ENCODE measurements around the gene USP48. TPM values are rescaled to one million over a fixed set of nuclear protein-coding genes. Genes with fewer than 3 reads are reported as not detected.

USP48 gene
- total RNA-seq, 1 experiment from 2014 or later = 84.8 TPM

- Histone ChIP-seq H3K18ac (ENCODE audit: insufficient read length, low read depth, low read length) (no peak overlapping the region), H2BK20ac (ENCODE audit: low read depth, low read length, poor library complexity, severe bottlenecking) (no peak overlapping the region), H4K91ac (ENCODE audit: insufficient read length, low read depth, low read length) (no peak overlapping the region), H3K27me3 (ENCODE audit: insufficient read depth, low read length) (no peaks in the 10 kb centered on the region), H3K56ac (ENCODE audit: insufficient read length, low read depth, low read length) (no peak overlapping the region), H4K5ac (ENCODE audit: insufficient read length, low read depth, low read length) (no peak overlapping the region), H2AK5ac (ENCODE audit: insufficient read length, low read length) (no peak overlapping the region), H3K23me2 (ENCODE audit: insufficient read length, low read depth, low read length, poor library complexity, severe bottlenecking) (no peaks in the 10 kb centered on the region), H3T11ph (ENCODE audit: low read length) (no peak overlapping the region), H3K79me2 (ENCODE audit: insufficient read depth, low read length) (no peaks in the 10 kb centered on the region), H2BK15ac (ENCODE audit: low read depth, low read length) (no peak overlapping the region), H2BK12ac (ENCODE audit: insufficient read length, low read depth, low read length) (no peak overlapping the region), H2BK120ac (ENCODE audit: low read depth, low read length, poor library complexity, severe bottlenecking) (no peak overlapping the region), H4K20me1 (ENCODE audit: control insufficient read depth, insufficient read depth, insufficient read length) (no peaks in the 10 kb centered on the region), H3K4me1 (ENCODE audit: insufficient read depth, low read length) (no peaks in the 10 kb centered on the region), H2AFZ (ENCODE audit: low read length) (no peak overlapping the region), H3K79me1 (ENCODE audit: insufficient read depth, low read depth, low read length, poor library complexity, severe bottlenecking) (no peaks in the 10 kb centered on the region), H3K9me3 (ENCODE audit: control insufficient read depth, low read depth, low read length) (no peaks in the 10 kb centered on the region), H3K14ac (ENCODE audit: insufficient read depth, low read length) (no peak overlapping the region), H3K9ac (ENCODE audit: extremely low read depth, insufficient read length, low read length) (no peak overlapping the region), H3K4me2 (ENCODE audit: insufficient read depth, insufficient read length, low read length) (no peak overlapping the region), H4K8ac (replicated peaks; ENCODE audit: insufficient read length, low read depth, low read length) (no peak overlapping the region), H3K23ac (ENCODE audit: insufficient read length, low read depth, low read length) (no peak overlapping the region), H3K27ac (ENCODE audit: insufficient read length, low read depth, low read length) (no peak overlapping the region), H3K4ac (ENCODE audit: low read depth, low read length) (no peak overlapping the region), H2BK5ac (ENCODE audit: insufficient read length, low read length) (no peak overlapping the region)
- Mint-ChIP-seq H3K9me3 (no peaks in the 10 kb centered on the region), H3K4me1 (peaks cover 19 to 27% of the 10 kb centered on the region in 2 experiments), H3K27ac (peak overlapping the region in 1 of 3 experiments; percentile 62; a peak in 2 of 7 replicates), H3K27me3 (ENCODE audit: low read depth) (no peaks in the 10 kb centered on the region; the same call in 1 of the 2 replicates), H3K4me3 (no peak overlapping the region; a peak in 1 of 5 replicates), H3K36me3 (ENCODE audit: insufficient read depth in 1 of 3, low read depth in 3 of 3) (no peaks in the 10 kb centered on the region)
- no peak for TF ChIP-seq CTCF (conservative IDR thresholded peaks at IDR 0.05)
- no CpG with 5 or more reads among the region's 2 CpGs for WGBS (ENCODE audit: extremely low coverage, insufficient read length, low lambda C conversion rate)
- no peak for DNase-seq
Measured at GRCh38 chr1:21641076-21641475, 141.9 kb downstream of the USP48 start.
